OCI-LY7 (cell line): ENCODE results near the gene HNRNPL.

Experiments used
- CTCF ChIP-seq: fragments of 200-600 bp; sonication (generic); conservative IDR thresholded peaks from 2 replicates; pipeline ENCODE4 v1.5.1; 2014; ENCODE audit warnings: mild to moderate bottlenecking, antibody characterized with exemption, low read length, moderate library complexity, mixed read lengths
- EZH2phosphoT487 ChIP-seq: fragments of 200-600 bp; sonication (generic); IDR thresholded peaks from 2 replicates; pipeline ENCODE4 v1.6.1; 2018; ENCODE audit warnings: low read depth, borderline replicate concordance, mild to moderate bottlenecking, mixed run types, antibody characterized with exemption, low read length, moderate library complexity, mixed read lengths

- TF ChIP-seq CTCF: no peak
- no peak for TF ChIP-seq EZH2phosphoT487
Measured at GRCh38 chr19:38834590-38834989, 15.2 kb downstream of the HNRNPL start.
